H9 (cell line): ENCODE results near the gene MAPK14. TPM values are rescaled to one million over a fixed set of nuclear protein-coding genes. Genes with fewer than 3 reads are reported as not detected.

Source experiments
- DNase-seq: peaks from one replicate; pipeline ENCODE4 v3.0.0-alpha.2; 2017
- H2AFZ ChIP-seq: one replicate; pipeline ENCODE4 v1.6.1; 2013; ENCODE audit warnings: mild to moderate bottlenecking, low read length, control low read depth, moderate library complexity
- H2AK5ac ChIP-seq: 2 replicates; pipeline ENCODE4 v1.6.1; 2013; ENCODE audit warnings: low read length, control low read depth, mixed read lengths; ENCODE audit not compliant: insufficient read length
- H2BK120ac ChIP-seq: one replicate; pipeline ENCODE4 v1.6.1; 2013; ENCODE audit warnings: low read depth, mild to moderate bottlenecking, low read length, control low read depth, inconsistent platforms; ENCODE audit not compliant: poor library complexity, severe bottlenecking
- H2BK12ac ChIP-seq: 2 replicates; pipeline ENCODE4 v1.6.1; 2013; ENCODE audit warnings: low read length, control low read depth, mixed read lengths, low read depth; ENCODE audit not compliant: insufficient read length
- H2BK15ac ChIP-seq: 2 replicates; pipeline ENCODE4 v1.6.1; 2013; ENCODE audit warnings: low read depth, low read length, control low read depth
- H2BK20ac ChIP-seq: one replicate; pipeline ENCODE4 v1.6.1; 2013; ENCODE audit warnings: low read depth, mild to moderate bottlenecking, low read length, control low read depth, inconsistent platforms; ENCODE audit not compliant: poor library complexity, severe bottlenecking
- H2BK5ac ChIP-seq: 2 replicates; pipeline ENCODE4 v1.6.1; 2013; ENCODE audit warnings: low read length, control low read depth, mixed read lengths; ENCODE audit not compliant: insufficient read length
- H3K14ac ChIP-seq: 2 replicates; pipeline ENCODE4 v1.6.1; 2013; ENCODE audit warnings: low read length, control low read depth; ENCODE audit not compliant: insufficient read depth
- H3K18ac ChIP-seq: 2 replicates; pipeline ENCODE4 v1.6.1; 2013; ENCODE audit warnings: low read depth, mild to moderate bottlenecking, mixed read lengths, low read length, control low read depth; ENCODE audit not compliant: insufficient read length
- H3K23ac ChIP-seq: 2 replicates; pipeline ENCODE4 v1.6.1; 2013; ENCODE audit warnings: low read length, control low read depth, mixed read lengths, low read depth; ENCODE audit not compliant: insufficient read length
- H3K23me2 ChIP-seq: 2 replicates; pipeline ENCODE4 v1.6.1; 2013; ENCODE audit warnings: low read depth, mild to moderate bottlenecking, mixed read lengths, low read length, control low read depth; ENCODE audit not compliant: insufficient read length, poor library complexity, severe bottlenecking
- H3K27ac ChIP-seq: 2 replicates; pipeline ENCODE4 v1.5.1; 2013; ENCODE audit warnings: low read length, control low read depth, mixed read lengths, low read depth; ENCODE audit not compliant: insufficient read length
- H3K27me3 ChIP-seq: 2 replicates; pipeline ENCODE4 v1.6.1; 2013; ENCODE audit warnings: low read length, control low read depth, inconsistent platforms; ENCODE audit not compliant: insufficient read depth
- H3K4ac ChIP-seq: 2 replicates; pipeline ENCODE4 v1.6.1; 2013; ENCODE audit warnings: low read depth, mild to moderate bottlenecking, control low read depth, inconsistent platforms, low read length, moderate library complexity
- H3K4me1 ChIP-seq: 2 replicates; pipeline ENCODE4 v1.6.1; 2013; ENCODE audit warnings: low read length, control low read depth, inconsistent platforms; ENCODE audit not compliant: insufficient read depth
- H3K4me2 ChIP-seq: 2 replicates; pipeline ENCODE4 v1.6.1; 2013; ENCODE audit warnings: low read length, control low read depth, mixed read lengths; ENCODE audit not compliant: insufficient read length, insufficient read depth
- H3K56ac ChIP-seq: 2 replicates; pipeline ENCODE4 v1.6.1; 2013; ENCODE audit warnings: low read depth, mild to moderate bottlenecking, mixed read lengths, low read length, control low read depth; ENCODE audit not compliant: insufficient read length
- H3K79me1 ChIP-seq: 2 replicates; pipeline ENCODE4 v1.6.1; 2013; ENCODE audit warnings: low read depth, mild to moderate bottlenecking, moderate library complexity, low read length, control low read depth, inconsistent platforms; ENCODE audit not compliant: insufficient read depth, poor library complexity, severe bottlenecking
- H3K79me2 ChIP-seq: 2 replicates; pipeline ENCODE4 v1.6.1; 2013; ENCODE audit warnings: low read length, control low read depth, inconsistent platforms; ENCODE audit not compliant: insufficient read depth
- H3K9ac ChIP-seq: 2 replicates; pipeline ENCODE4 v1.6.1; 2013; ENCODE audit warnings: low read length, control low read depth, mixed read lengths; ENCODE audit not compliant: insufficient read length; ENCODE audit errors: extremely low read depth
- H3K9me3 ChIP-seq: one replicate; pipeline ENCODE4 v1.6.1; 2013; ENCODE audit warnings: low read depth, low read length, inconsistent platforms; ENCODE audit not compliant: control insufficient read depth
- H3T11ph ChIP-seq: one replicate; pipeline ENCODE4 v1.6.1; 2013; ENCODE audit warnings: mild to moderate bottlenecking, low read length, control low read depth, inconsistent platforms
- H4K20me1 ChIP-seq: one replicate; pipeline ENCODE4 v1.6.1; 2013; ENCODE audit not compliant: control insufficient read depth, insufficient read length, insufficient read depth
- H4K5ac ChIP-seq: 2 replicates; pipeline ENCODE4 v1.6.1; 2013; ENCODE audit warnings: low read depth, mild to moderate bottlenecking, mixed read lengths, low read length, control low read depth; ENCODE audit not compliant: insufficient read length
- H4K8ac ChIP-seq: replicated peaks from 2 replicates; pipeline ENCODE4 v1.6.1; 2013; ENCODE audit warnings: low read length, control low read depth, mixed read lengths, low read depth; ENCODE audit not compliant: insufficient read length
- H4K91ac ChIP-seq: 2 replicates; pipeline ENCODE4 v1.6.1; 2013; ENCODE audit warnings: low read depth, mild to moderate bottlenecking, moderate library complexity, mixed read lengths, low read length, control low read depth; ENCODE audit not compliant: insufficient read length
- H3K27ac Mint-ChIP-seq, 3 experiments: 2 replicates in 2 of 3; 3 replicates in 1 of 3; pipeline ENCODE4 v1.8.0; 2020 to 2021; ENCODE audit warnings: mixed read lengths in 3 of 3, mild to moderate bottlenecking in 1 of 3, moderate library complexity in 1 of 3
- H3K27me3 Mint-ChIP-seq: 2 replicates; pipeline ENCODE4 v1.8.0; 2021; ENCODE audit warnings: low read depth, mild to moderate bottlenecking, moderate library complexity, mixed read lengths
- H3K36me3 Mint-ChIP-seq, 3 experiments: 2 replicates in 2 of 3; 3 replicates in 1 of 3; pipeline ENCODE4 v1.8.0; 2020 to 2021; ENCODE audit warnings: low read depth in 3 of 3, mixed read lengths in 3 of 3; ENCODE audit not compliant: insufficient read depth in 1 of 3
- H3K4me1 Mint-ChIP-seq, 2 experiments: 2 replicates each; pipeline ENCODE4 v1.8.0; 2020; ENCODE audit warnings: mixed read lengths in 2 of 2
- H3K4me3 Mint-ChIP-seq, 2 experiments: 2 replicates in 1 of 2; 3 replicates in 1 of 2; pipeline ENCODE4 v1.8.0; 2020 to 2021; ENCODE audit warnings: mild to moderate bottlenecking in 2 of 2, mixed read lengths in 2 of 2, moderate library complexity in 1 of 2
- H3K9me3 Mint-ChIP-seq, 2 experiments: 2 replicates in 1 of 2; 3 replicates in 1 of 2; pipeline ENCODE4 v1.8.0; 2020; ENCODE audit warnings: mild to moderate bottlenecking in 2 of 2, mixed read lengths in 2 of 2, moderate library complexity in 1 of 2
- WGBS: extraction: QIAGEN DNeasy Blood & Tissue Kit; methylation state at CpG from one replicate; pipeline ENCODE4 v1.1.7; 2013; ENCODE audit warnings: missing lambda C conversion rate, low lambda C conversion rate, mixed read lengths; ENCODE audit not compliant: insufficient read length; ENCODE audit errors: extremely low coverage; 5-methylcytosine and 5-hydroxymethylcytosine counted together
- total RNA-seq: library from RNA; stranded (reverse); gene quantifications from 2 replicates; pipeline ENCODE4 v1.2.1, GENCODE V29; 2021
- TF ChIP-seq, protein P1 (sequence below): fragments of 200-600 bp; sonication (generic); conservative IDR thresholded peaks from 3 replicates; pipeline ENCODE4 v1.8.0; 2021; ENCODE audit warnings: antibody characterized with exemption, mild to moderate bottlenecking

MAPK14 gene
- total RNA-seq, 1 experiment from 2014 or later: 40.5 TPM

DNA sequence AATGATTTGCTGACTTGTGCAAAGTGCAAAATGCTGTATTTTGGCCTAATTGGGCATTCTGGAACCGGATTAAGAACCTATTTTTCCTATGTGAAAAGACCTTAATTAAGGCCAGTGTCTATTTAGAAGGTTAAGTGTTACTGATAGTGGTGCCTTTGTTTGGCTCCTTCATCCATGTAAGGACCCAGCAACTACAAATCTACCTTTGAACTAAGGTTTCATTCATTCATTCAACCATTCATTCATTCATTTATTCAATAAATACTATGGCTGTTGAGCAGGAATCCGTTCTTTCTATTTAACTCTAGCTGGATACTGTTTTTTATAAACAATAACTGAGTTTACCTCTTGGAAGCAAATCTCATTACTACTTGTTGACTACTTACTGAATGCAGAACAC is 33.6 kb downstream of the MAPK14 start:
- Mint-ChIP-seq H3K36me3 (peaks cover 0 to 21% (median 6%) of the 10 kb centered on the region in 3 experiments; a peak in 5 of 7 replicates), H3K4me3 (no peak overlapping the region), H3K4me1 (peaks cover 6 to 13% of the 10 kb centered on the region in 2 experiments), H3K27me3 (no peaks in the 10 kb centered on the region), H3K9me3 (no peaks in the 10 kb centered on the region), H3K27ac (no peak overlapping the region)
- H3K23me2 ChIP-seq: no peaks in the 10 kb centered on the region
- H3K18ac ChIP-seq: no peak overlapping the region
- H2BK120ac ChIP-seq: no peak overlapping the region
- DNase-seq: no peak
- no peak overlapping the region for H2BK15ac ChIP-seq
- no CpG with 5 or more reads among the region's 2 CpGs for WGBS
- H3K4me1 ChIP-seq: no peaks in the 10 kb centered on the region
- H4K91ac ChIP-seq: no peak overlapping the region
- H3K27me3 ChIP-seq: no peaks in the 10 kb centered on the region
- no peak overlapping the region for H2BK20ac ChIP-seq
- no peak overlapping the region for H3K4me2 ChIP-seq
- no peak overlapping the region for H3K56ac ChIP-seq
- H3K14ac ChIP-seq: no peak overlapping the region
- H3K4ac ChIP-seq: no peak overlapping the region
- TF ChIP-seq, protein P1, sequence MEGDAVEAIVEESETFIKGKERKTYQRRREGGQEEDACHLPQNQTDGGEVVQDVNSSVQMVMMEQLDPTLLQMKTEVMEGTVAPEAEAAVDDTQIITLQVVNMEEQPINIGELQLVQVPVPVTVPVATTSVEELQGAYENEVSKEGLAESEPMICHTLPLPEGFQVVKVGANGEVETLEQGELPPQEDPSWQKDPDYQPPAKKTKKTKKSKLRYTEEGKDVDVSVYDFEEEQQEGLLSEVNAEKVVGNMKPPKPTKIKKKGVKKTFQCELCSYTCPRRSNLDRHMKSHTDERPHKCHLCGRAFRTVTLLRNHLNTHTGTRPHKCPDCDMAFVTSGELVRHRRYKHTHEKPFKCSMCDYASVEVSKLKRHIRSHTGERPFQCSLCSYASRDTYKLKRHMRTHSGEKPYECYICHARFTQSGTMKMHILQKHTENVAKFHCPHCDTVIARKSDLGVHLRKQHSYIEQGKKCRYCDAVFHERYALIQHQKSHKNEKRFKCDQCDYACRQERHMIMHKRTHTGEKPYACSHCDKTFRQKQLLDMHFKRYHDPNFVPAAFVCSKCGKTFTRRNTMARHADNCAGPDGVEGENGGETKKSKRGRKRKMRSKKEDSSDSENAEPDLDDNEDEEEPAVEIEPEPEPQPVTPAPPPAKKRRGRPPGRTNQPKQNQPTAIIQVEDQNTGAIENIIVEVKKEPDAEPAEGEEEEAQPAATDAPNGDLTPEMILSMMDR: no peak
- no peaks in the 10 kb centered on the region for H4K20me1 ChIP-seq
- no peak overlapping the region for H4K8ac ChIP-seq
- H2AFZ ChIP-seq: no peak overlapping the region
- H2AK5ac ChIP-seq: no peak overlapping the region
- no peaks in the 10 kb centered on the region for H3K79me2 ChIP-seq
- no peak overlapping the region for H3K9ac ChIP-seq
- H3K23ac ChIP-seq: no peak overlapping the region
- no peak overlapping the region for H3T11ph ChIP-seq
- H3K27ac ChIP-seq: no peak overlapping the region
- no peak overlapping the region for H2BK5ac ChIP-seq
- H3K79me1 ChIP-seq: no peaks in the 10 kb centered on the region
- H3K9me3 ChIP-seq: no peaks in the 10 kb centered on the region
- no peak overlapping the region for H4K5ac ChIP-seq
- no peak overlapping the region for H2BK12ac ChIP-seq
